ENCODE data around the gene CCNY.
"Not testable (repeated sequence)": the region's sequence is repeated elsewhere in the genome, so short reads cannot be mapped to it uniquely, and the experiment has no call there.

Gene CCNY

DNA sequence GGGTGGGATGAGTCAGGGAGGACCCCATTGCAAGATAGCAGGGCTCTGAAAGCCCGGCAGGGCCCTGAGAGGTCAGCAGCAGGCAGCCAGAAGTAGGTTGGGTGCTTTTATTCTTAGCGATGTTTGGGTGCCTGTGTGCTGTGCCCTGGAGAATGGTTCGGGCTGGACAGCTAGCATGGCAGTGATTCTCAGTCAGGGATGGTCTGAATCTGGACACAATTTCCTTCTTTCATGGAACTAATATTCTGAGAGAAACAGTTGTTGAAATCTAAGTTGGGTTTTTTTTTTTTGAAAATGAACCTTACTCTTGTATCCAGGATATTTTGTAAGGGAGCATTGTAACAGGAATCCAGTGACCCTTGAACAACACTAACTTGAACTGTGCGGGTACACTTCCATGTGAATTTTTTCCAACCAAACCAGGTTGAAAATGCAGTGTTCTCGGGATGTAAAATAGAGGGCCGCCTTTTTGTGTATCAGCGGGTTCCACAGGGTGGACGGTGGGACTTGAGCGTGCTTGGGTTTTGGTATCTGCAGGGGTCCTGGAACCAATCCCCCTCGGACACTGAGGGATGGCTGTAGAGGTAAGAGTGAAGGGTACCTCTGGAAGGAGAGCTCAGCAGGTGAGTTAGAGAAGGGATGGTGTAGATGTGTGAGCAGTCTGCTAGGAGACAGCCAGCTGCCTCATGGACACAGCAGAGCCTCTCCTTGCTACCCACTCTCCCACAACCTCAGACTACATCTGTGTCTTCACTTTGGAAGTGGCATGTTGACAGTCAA is 12.5 kb downstream of the CCNY start:
- TF ChIP-seq CTCF (IDR thresholded peaks at IDR 0.05; ENCODE audit: control insufficient read depth, extremely low read depth, insufficient read depth) = no peak
- no peak for DNase-seq (ENCODE audit: low read depth)
- H3K4me3 ChIP-seq (ENCODE audit: low read depth, low read length) = no peak overlapping the region

- no peak for DNase-seq (ENCODE audit: low read depth)
- no peak for TF ChIP-seq CTCF (IDR thresholded peaks at IDR 0.05; ENCODE audit: control insufficient read depth, extremely low read depth, insufficient read depth)
- H3K4me3 ChIP-seq (ENCODE audit: low read depth, low read length) = no peak overlapping the region
These were observed 13.1 kb downstream of the CCNY start for GRCh38 chr10:35349389-35349915.

- no peak for TF ChIP-seq CTCF (IDR thresholded peaks at IDR 0.05; ENCODE audit: control insufficient read depth, extremely low read depth, insufficient read depth)
- DNase-seq (ENCODE audit: low read depth) = no peak
- no peak overlapping the region for H3K4me3 ChIP-seq (ENCODE audit: low read depth, low read length)
These were observed 14.7 kb downstream of the CCNY start for GRCh38 chr10:35351021-35351420.

DNA sequence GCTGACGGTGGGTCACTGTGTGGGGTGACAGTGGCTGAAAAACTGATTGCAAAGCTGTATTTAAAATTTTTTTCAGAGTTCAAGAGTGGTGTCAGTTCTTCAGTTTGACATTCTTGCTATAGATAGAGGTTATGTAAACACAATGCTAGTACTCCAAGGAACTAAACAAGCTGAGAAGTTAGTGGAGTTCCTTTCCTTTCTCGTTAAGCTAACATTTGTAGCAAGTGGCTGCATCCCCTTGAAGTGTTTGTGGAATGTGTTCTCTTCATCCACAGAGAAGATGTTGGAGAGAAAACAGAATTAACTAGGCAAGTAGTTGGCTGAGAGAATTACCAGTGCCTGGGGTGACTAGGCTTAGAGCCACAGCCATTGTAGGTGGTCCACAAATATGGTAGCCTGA is 15.8 kb downstream of the CCNY start:
- no peak for TF ChIP-seq CTCF (IDR thresholded peaks at IDR 0.05; ENCODE audit: control insufficient read depth, extremely low read depth, insufficient read depth)
- H3K4me3 ChIP-seq (ENCODE audit: low read depth, low read length) = no peak overlapping the region
- no peak for DNase-seq (ENCODE audit: low read depth)

DNA sequence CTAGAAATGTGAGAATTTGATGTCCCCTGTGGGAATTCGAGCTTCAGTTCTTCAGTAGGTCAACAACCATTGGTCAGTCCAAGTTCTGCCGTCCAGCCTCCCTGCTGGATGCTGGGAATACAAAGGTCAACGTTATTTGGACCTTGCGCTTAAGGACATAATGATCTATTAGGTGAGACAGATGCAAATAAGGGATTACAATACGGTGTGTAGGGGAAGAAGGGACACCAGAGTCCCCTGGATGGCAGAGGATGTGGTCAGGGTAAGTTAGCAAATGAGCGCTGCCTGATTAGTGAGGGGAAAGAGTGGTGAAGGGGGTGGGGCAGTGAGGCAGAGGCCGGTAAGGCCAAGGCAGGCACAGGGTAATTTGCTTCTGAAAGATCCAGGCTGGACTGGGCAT is 16.2 kb downstream of the CCNY start:
- DNase-seq (ENCODE audit: low read depth) = no peak

GRCh38 chr10:35353395-35353794 is 17.1 kb downstream of the CCNY start:
- no peak for TF ChIP-seq CTCF (IDR thresholded peaks at IDR 0.05; ENCODE audit: control insufficient read depth, extremely low read depth, insufficient read depth)
- H3K4me3 ChIP-seq (ENCODE audit: low read depth, low read length) = no peak overlapping the region
- DNase-seq (ENCODE audit: low read depth) = no peak

More for the DNA sequence above, 16.2 kb downstream of the CCNY start:
- H3K4me3 ChIP-seq (ENCODE audit: low read depth, low read length) = no peak overlapping the region
- TF ChIP-seq CTCF (IDR thresholded peaks at IDR 0.05; ENCODE audit: control insufficient read depth, extremely low read depth, insufficient read depth) = no peak

DNA sequence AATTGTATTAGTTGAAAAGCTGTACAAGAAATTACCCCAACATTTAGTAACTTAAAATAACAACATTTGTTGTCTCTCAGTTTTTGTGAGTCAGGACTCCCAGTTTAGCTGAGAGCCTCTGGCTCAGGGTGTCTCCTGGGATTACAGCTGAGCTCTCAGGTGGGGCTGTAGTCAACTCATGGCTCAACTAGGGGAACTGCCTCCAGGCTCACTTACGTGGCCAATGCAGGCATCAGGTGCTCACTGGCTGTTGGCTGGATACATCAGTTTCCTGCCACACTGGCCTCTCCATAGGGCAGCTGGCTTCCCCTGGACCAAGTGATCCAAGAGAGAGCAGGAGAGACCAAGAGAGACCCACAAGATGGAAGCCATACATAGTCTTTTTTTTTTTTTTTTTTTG is 17.5 kb downstream of the CCNY start:
- DNase-seq (ENCODE audit: low read depth) = no peak
- no peak for TF ChIP-seq CTCF (IDR thresholded peaks at IDR 0.05; ENCODE audit: control insufficient read depth, extremely low read depth, insufficient read depth)
- no peak overlapping the region for H3K4me3 ChIP-seq (ENCODE audit: low read depth, low read length)

- not testable (repeated sequence) for H3K4me3 ChIP-seq (ENCODE audit: low read depth, low read length); DNase-seq (ENCODE audit: low read depth)
These were observed 17.9 kb downstream of the CCNY start for GRCh38 chr10:35354257-35354656.

All from LNCaP clone FGC (cell line).